ENCODE measurements around the gene PAWR. TPM values are rescaled to one million over a fixed set of nuclear protein-coding genes. Genes with fewer than 3 reads are reported as not detected.

PAWR gene
- total RNA-seq, 1 experiment from 2014 or later = 204 TPM

DNA sequence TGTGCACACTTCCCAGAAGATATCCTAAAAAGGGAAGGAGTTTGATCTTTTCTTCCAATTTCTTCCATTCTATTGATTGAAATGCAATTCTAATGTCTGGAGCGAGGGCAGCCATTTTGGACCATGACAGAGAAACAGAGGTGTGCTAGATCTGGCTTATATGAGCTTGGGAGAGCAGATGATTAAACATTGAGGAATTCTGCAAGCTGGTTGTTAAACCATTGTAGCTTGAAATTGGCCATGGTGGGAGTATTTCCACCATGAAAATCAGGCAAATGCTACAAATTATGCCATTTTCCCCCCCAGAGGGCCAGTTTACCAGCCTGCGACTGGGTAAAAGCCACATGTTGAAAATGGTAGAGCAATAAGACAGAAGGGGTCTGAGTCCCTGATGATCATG, 155.0 kb downstream of the PAWR start:
- DNase-seq = no peak
- TF ChIP-seq EZH2 (IDR thresholded peaks at IDR 0.05; ENCODE audit: low read depth) = no peak
- TF ChIP-seq, protein P1, sequence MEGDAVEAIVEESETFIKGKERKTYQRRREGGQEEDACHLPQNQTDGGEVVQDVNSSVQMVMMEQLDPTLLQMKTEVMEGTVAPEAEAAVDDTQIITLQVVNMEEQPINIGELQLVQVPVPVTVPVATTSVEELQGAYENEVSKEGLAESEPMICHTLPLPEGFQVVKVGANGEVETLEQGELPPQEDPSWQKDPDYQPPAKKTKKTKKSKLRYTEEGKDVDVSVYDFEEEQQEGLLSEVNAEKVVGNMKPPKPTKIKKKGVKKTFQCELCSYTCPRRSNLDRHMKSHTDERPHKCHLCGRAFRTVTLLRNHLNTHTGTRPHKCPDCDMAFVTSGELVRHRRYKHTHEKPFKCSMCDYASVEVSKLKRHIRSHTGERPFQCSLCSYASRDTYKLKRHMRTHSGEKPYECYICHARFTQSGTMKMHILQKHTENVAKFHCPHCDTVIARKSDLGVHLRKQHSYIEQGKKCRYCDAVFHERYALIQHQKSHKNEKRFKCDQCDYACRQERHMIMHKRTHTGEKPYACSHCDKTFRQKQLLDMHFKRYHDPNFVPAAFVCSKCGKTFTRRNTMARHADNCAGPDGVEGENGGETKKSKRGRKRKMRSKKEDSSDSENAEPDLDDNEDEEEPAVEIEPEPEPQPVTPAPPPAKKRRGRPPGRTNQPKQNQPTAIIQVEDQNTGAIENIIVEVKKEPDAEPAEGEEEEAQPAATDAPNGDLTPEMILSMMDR (conservative IDR thresholded peaks at IDR 0.05) = no peak
- no peaks in the 10 kb centered on the region for H4K20me1 ChIP-seq (ENCODE audit: insufficient read depth)
- POLR2A ChIA-PET (ENCODE audit: unreplicated experiment) = interaction anchor here (0.6 to 0.7 kb wide), 2 partner anchors 84 to 146 kb away, joined by 5 to 10 read pairs; no protein-coding TSS in a partner anchor
- H3K27ac ChIP-seq = no peak overlapping the region
- CTCF ChIA-PET = no interaction called here
- H3F3A ChIP-seq (ENCODE audit: insufficient read depth, low read depth) = peaks cover 10% of the 10 kb centered on the region; the same call in 1 of the 2 replicates
- no peaks in the 10 kb centered on the region for H3K79me2 ChIP-seq (ENCODE audit: low read depth)
- H3K36me3 ChIP-seq (ENCODE audit: low read depth) = no peaks in the 10 kb centered on the region
- intact Hi-C loops (cut with micrococcal nuclease; ENCODE audit: unreplicated experiment) = no loop called here
- no peak overlapping the region for H3K4me3 ChIP-seq
- BruUV-seq (replicated peaks) = no TSS peak
- H3K4me1 ChIP-seq (replicated peaks; ENCODE audit: insufficient read depth) = peaks cover 22% of the 10 kb centered on the region
- no peak overlapping the region for H2AFZ ChIP-seq
- peaks cover 5% of the 10 kb centered on the region; the same call in 1 of the 2 replicates for H3K9me3 ChIP-seq (ENCODE audit: insufficient read depth, low read depth)
- H3K4me2 ChIP-seq = no peak overlapping the region
- no peaks in the 10 kb centered on the region for H3K9me2 ChIP-seq (ENCODE audit: insufficient read depth)
- H3K27me3 ChIP-seq (ENCODE audit: insufficient read depth, low read depth) = no peaks in the 10 kb centered on the region

Other genes starting within 250 kb of the PAWR start
- 55.8 and 69.9 TPM in 2 replicates for gene PPP1R12A, start 244.1 kb upstream of the PAWR start, total RNA-seq (2021)